PC-9 (cell line): ENCODE results near the gene CABP7. TPM values are rescaled to one million over a fixed set of nuclear protein-coding genes. Genes with fewer than 3 reads are reported as not detected.

ENCODE experiments used
- BruUV-seq: library from RNA; stranded (reverse); fragments of 400-500 nt; replicated peaks from 2 replicates; lab custom pipeline; 2021; lab: Mats Ljungman, UMichigan
- CTCF ChIA-PET: fragments of 300-600 bp; sonication (Branson Sonifier 250); formaldehyde crosslinking; loops from one replicate; lab custom pipeline; 2022; ENCODE audit warnings: antibody characterized with exemption; lab: Charles Lee
- POLR2A ChIA-PET: fragments of 300-600 bp; sonication (Branson Sonifier 250); formaldehyde crosslinking; loops from one replicate; lab custom pipeline; 2022; ENCODE audit warnings: antibody characterized with exemption; ENCODE audit not compliant: unreplicated experiment; lab: Charles Lee
- DNase-seq, 2 experiments: peaks; one replicate each; pipeline versions ENCODE4 v3.0.0 to v3.0.0-alpha.2; 2015 to 2022; ENCODE audit warnings: mixed read lengths in 1 of 2
- H2AFZ ChIP-seq: fragments of 200-600 bp; sonication (generic); 2 replicates; pipeline ENCODE4 v1.8.1; 2017; ENCODE audit warnings: antibody characterized with exemption
- H3F3A ChIP-seq: fragments of 200-600 bp; sonication (generic); 2 replicates; pipeline ENCODE4 v1.8.1; 2017; ENCODE audit warnings: antibody characterized with exemption, mild to moderate bottlenecking, low read depth; ENCODE audit not compliant: insufficient read depth
- H3K27ac ChIP-seq: fragments of 200-600 bp; sonication (generic); 2 replicates; pipeline ENCODE4 v1.6.1; 2016; ENCODE audit warnings: mixed run types
- H3K27me3 ChIP-seq: fragments of 200-600 bp; sonication (generic); 2 replicates; pipeline ENCODE4 v1.6.1; 2016; ENCODE audit warnings: low read depth, mixed run types; ENCODE audit not compliant: insufficient read depth
- H3K36me3 ChIP-seq: fragments of 200-600 bp; sonication (generic); 2 replicates; pipeline ENCODE4 v1.6.1; 2016; ENCODE audit warnings: low read depth, mixed run types
- H3K4me1 ChIP-seq: fragments of 200-600 bp; sonication (generic); replicated peaks from 2 replicates; pipeline ENCODE4 v1.6.1; 2016; ENCODE audit warnings: mixed run types; ENCODE audit not compliant: insufficient read depth
- H3K4me2 ChIP-seq: fragments of 200-600 bp; sonication (generic); 2 replicates; pipeline ENCODE4 v1.6.1; 2017; ENCODE audit warnings: mixed run types
- H3K4me3 ChIP-seq: fragments of 200-600 bp; sonication (generic); 2 replicates; pipeline ENCODE4 v1.6.1; 2016; ENCODE audit warnings: mixed run types
- H3K79me2 ChIP-seq: fragments of 200-600 bp; sonication (generic); 2 replicates; pipeline ENCODE4 v1.6.1; 2017; ENCODE audit warnings: low read depth, mixed run types
- H3K9me2 ChIP-seq: fragments of 200-600 bp; sonication (generic); 2 replicates; pipeline ENCODE4 v1.8.1; 2017; ENCODE audit warnings: mild to moderate bottlenecking; ENCODE audit not compliant: insufficient read depth
- H3K9me3 ChIP-seq: fragments of 200-600 bp; sonication (generic); 2 replicates; pipeline ENCODE4 v1.8.1; 2016; ENCODE audit warnings: low read depth; ENCODE audit not compliant: insufficient read depth
- H4K20me1 ChIP-seq: fragments of 200-600 bp; sonication (generic); 2 replicates; pipeline ENCODE4 v1.8.1; 2017; ENCODE audit not compliant: insufficient read depth
- EZH2 ChIP-seq: fragments of 200-600 bp; sonication (generic); IDR thresholded peaks from 2 replicates; pipeline ENCODE4 v1.8.0; 2017; ENCODE audit warnings: antibody characterized with exemption, low read depth
- intact Hi-C: fragments of 100-400 bp; cut with micrococcal nuclease; formaldehyde crosslinking; loops from one replicate; pipeline ENCODE4 v1.10.0; 2022; ENCODE audit not compliant: unreplicated experiment
- total RNA-seq: library from RNA; stranded (reverse); gene quantifications from 2 replicates; pipeline ENCODE4 v1.2.3, GENCODE V29; 2021
- TF ChIP-seq, protein P1 (sequence below): fragments of 200-600 bp; sonication (generic); conservative IDR thresholded peaks from 2 replicates; pipeline ENCODE4 v1.6.1; 2017; ENCODE audit warnings: mixed run types, antibody characterized with exemption, mild to moderate bottlenecking, moderate library complexity

CABP7 gene
- total RNA-seq, 1 experiment from 2014 or later = 0.11 TPM

- Histone ChIP-seq H3K4me1 (no peaks in the 10 kb centered on the region), H3K79me2 (no peaks in the 10 kb centered on the region), H3K4me2 (no peak overlapping the region), H3F3A (peaks cover 13% of the 10 kb centered on the region; the same call in 1 of the 2 replicates), H2AFZ (no peak overlapping the region), H3K4me3 (no peak overlapping the region), H3K36me3 (no peaks in the 10 kb centered on the region), H3K9me3 (no peaks in the 10 kb centered on the region), H3K27ac (no peak overlapping the region), H3K27me3 (no peaks in the 10 kb centered on the region), H4K20me1 (no peaks in the 10 kb centered on the region), H3K9me2 (no peaks in the 10 kb centered on the region)
- ChIA-PET CTCF (no interaction called here), POLR2A (no interaction called here)
- no peak for DNase-seq
- TF ChIP-seq, protein P1, sequence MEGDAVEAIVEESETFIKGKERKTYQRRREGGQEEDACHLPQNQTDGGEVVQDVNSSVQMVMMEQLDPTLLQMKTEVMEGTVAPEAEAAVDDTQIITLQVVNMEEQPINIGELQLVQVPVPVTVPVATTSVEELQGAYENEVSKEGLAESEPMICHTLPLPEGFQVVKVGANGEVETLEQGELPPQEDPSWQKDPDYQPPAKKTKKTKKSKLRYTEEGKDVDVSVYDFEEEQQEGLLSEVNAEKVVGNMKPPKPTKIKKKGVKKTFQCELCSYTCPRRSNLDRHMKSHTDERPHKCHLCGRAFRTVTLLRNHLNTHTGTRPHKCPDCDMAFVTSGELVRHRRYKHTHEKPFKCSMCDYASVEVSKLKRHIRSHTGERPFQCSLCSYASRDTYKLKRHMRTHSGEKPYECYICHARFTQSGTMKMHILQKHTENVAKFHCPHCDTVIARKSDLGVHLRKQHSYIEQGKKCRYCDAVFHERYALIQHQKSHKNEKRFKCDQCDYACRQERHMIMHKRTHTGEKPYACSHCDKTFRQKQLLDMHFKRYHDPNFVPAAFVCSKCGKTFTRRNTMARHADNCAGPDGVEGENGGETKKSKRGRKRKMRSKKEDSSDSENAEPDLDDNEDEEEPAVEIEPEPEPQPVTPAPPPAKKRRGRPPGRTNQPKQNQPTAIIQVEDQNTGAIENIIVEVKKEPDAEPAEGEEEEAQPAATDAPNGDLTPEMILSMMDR = no peak
- TF ChIP-seq EZH2 = no peak
- no TSS peak for BruUV-seq
- intact Hi-C loops = no loop called here
Measured at GRCh38 chr22:29755889-29756288, 36.1 kb downstream of the CABP7 start.

DNA sequence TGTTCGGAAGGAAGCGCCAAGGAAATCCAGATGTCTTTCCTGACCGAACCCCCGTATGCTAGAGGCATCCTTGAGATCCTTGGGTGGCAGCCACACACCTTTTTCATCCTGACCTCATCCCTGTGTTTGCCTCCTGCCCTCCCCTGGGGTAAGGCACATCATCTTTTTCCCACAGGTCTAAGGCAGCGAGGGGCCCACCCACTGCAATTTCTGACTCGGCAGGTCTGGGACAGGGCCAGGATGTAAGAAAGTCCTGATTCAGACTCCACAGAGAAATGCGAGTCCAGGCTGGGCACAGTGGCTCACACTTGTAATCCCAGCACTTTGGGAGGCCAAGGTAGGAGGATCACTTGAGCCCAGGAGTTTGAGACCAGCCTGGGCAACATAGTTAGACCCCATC lies 36.5 kb downstream of the CABP7 start:
- no peak overlapping the region for H3K4me3 ChIP-seq
- H3K9me3 ChIP-seq = no peaks in the 10 kb centered on the region
- H3K36me3 ChIP-seq = no peaks in the 10 kb centered on the region
- no peaks in the 10 kb centered on the region for H3K79me2 ChIP-seq
- H2AFZ ChIP-seq = no peak overlapping the region
- no TSS peak for BruUV-seq
- no peaks in the 10 kb centered on the region for H3K4me1 ChIP-seq
- no peak for TF ChIP-seq EZH2
- H3K27me3 ChIP-seq = no peaks in the 10 kb centered on the region
- H3K27ac ChIP-seq = no peak overlapping the region
- peaks cover 13% of the 10 kb centered on the region; the same call in 1 of the 2 replicates for H3F3A ChIP-seq
- ChIA-PET POLR2A (no interaction called here), CTCF (no interaction called here)
- no peaks in the 10 kb centered on the region for H4K20me1 ChIP-seq
- H3K4me2 ChIP-seq = no peak overlapping the region
- H3K9me2 ChIP-seq = no peaks in the 10 kb centered on the region
- intact Hi-C loops = no loop called here
- no peak for DNase-seq

GRCh38 chr22:29757096-29757495 lies 37.3 kb downstream of the CABP7 start:
- Histone ChIP-seq H3K4me3 (no peak overlapping the region), H3F3A (peaks cover 13% of the 10 kb centered on the region; the same call in 1 of the 2 replicates), H4K20me1 (no peaks in the 10 kb centered on the region), H3K4me1 (peaks cover 5% of the 10 kb centered on the region; the same call in 1 of the 2 replicates), H3K79me2 (no peaks in the 10 kb centered on the region), H3K36me3 (no peaks in the 10 kb centered on the region), H3K27me3 (no peaks in the 10 kb centered on the region), H2AFZ (no peak overlapping the region), H3K9me3 (no peaks in the 10 kb centered on the region), H3K9me2 (no peaks in the 10 kb centered on the region), H3K27ac (no peak overlapping the region), H3K4me2 (no peak overlapping the region)
- DNase-seq = no peak
- TF ChIP-seq EZH2 = no peak
- TF ChIP-seq, protein P1 = no peak
- intact Hi-C loops = no loop called here
- no TSS peak for BruUV-seq
- ChIA-PET POLR2A (no interaction called here), CTCF (no interaction called here)

DNA sequence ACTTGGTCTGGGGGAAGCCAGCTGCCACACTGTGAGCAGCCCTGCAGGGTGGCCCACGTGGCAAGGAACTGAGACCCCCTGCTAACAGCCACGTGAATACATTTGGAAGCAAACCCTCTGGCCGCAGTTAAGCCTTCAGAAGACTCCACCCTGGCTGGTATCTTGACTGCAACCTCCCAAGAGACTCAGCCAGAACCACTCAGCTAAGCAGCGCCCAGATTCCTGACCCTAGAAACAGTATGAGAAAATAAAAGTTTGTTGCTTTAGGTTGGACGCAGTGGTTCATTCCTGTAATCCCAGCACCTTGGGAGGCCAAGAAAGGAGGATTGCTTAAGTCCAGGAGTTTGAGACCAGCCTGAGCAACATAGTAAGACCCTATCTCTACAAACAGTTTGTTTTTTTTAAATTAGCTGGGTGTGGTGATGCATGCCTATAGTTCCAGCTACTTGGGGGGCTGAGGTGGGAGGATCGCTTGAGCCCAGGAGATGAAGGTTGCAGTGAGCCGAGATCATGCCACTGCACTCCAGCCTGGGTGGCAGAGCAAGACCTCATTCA lies 38.3 kb downstream of the CABP7 start:
- peaks cover 13% of the 10 kb centered on the region for H3K4me1 ChIP-seq
- TF ChIP-seq EZH2 = no peak
- TF ChIP-seq, protein P1 = no peak
- H3K27ac ChIP-seq = no peak overlapping the region
- intact Hi-C loops = no loop called here
- no peak overlapping the region for H3K4me3 ChIP-seq
- peaks cover 19% of the 10 kb centered on the region; the same call in 1 of the 2 replicates for H3F3A ChIP-seq
- H4K20me1 ChIP-seq = no peaks in the 10 kb centered on the region
- POLR2A ChIA-PET = no interaction called here
- no peak overlapping the region for H2AFZ ChIP-seq
- BruUV-seq = no TSS peak
- no peaks in the 10 kb centered on the region for H3K27me3 ChIP-seq
- no peak for DNase-seq
- no peaks in the 10 kb centered on the region for H3K79me2 ChIP-seq
- H3K9me3 ChIP-seq = no peaks in the 10 kb centered on the region
- H3K4me2 ChIP-seq = no peak overlapping the region
- no peaks in the 10 kb centered on the region for H3K9me2 ChIP-seq
- no peaks in the 10 kb centered on the region for H3K36me3 ChIP-seq
- CTCF ChIA-PET = no interaction called here
